Left ventricle myocardium inferior (tissue), 1 donor: ENCODE results near the gene NPC1L1. TPM values are rescaled to one million over a fixed set of nuclear protein-coding genes. Genes with fewer than 3 reads are reported as not detected.

Experiments used
- DNase-seq: peaks from one replicate; pipeline ENCODE4 v3.0.0-alpha.2; 2020
- H3K27ac ChIP-seq: fragments of 200-600 bp; replicated peaks from 2 replicates; pipeline ENCODE4 v1.8.0; 2021
- H3K27me3 ChIP-seq: fragments of 200-600 bp; 2 replicates; pipeline ENCODE4 v1.8.0; 2021; ENCODE audit warnings: low read depth
- H3K36me3 ChIP-seq: fragments of 200-600 bp; 2 replicates; pipeline ENCODE4 v1.8.0; 2021
- H3K4me1 ChIP-seq: fragments of 200-600 bp; 2 replicates; pipeline ENCODE4 v1.8.0; 2021
- H3K4me3 ChIP-seq: fragments of 200-600 bp; 2 replicates; pipeline ENCODE4 v1.8.0; 2021; ENCODE audit warnings: mild to moderate bottlenecking, moderate library complexity
- H3K9me3 ChIP-seq: fragments of 200-600 bp; replicated peaks from 2 replicates; pipeline ENCODE4 v1.8.0; 2021
- intact Hi-C: fragments of 100-400 bp; cut with micrococcal nuclease; formaldehyde crosslinking; loops from one replicate; pipeline ENCODE4 v1.11.0; 2022
- total RNA-seq: library from RNA; stranded (reverse); fragmentation: NEBNext Ultra II Directional; extraction: Animal tissue kit (Norgen Biotek cat#: 25700); gene quantifications from one replicate; pipeline ENCODE4 v1.2.1, GENCODE V29; 2021
- TF ChIP-seq, protein P1 (sequence below): fragments of 200-600 bp; IDR thresholded peaks from 2 replicates; pipeline ENCODE4 v1.8.0; 2021; ENCODE audit warnings: antibody characterized with exemption, mild to moderate bottlenecking, borderline replicate concordance
- donor health status: DM: no; HTN: yes; CAD: no; lungs with severe emphysema.

NPC1L1 gene
- total RNA-seq, 1 donor from 2014 or later, result 0.19 TPM

DNA sequence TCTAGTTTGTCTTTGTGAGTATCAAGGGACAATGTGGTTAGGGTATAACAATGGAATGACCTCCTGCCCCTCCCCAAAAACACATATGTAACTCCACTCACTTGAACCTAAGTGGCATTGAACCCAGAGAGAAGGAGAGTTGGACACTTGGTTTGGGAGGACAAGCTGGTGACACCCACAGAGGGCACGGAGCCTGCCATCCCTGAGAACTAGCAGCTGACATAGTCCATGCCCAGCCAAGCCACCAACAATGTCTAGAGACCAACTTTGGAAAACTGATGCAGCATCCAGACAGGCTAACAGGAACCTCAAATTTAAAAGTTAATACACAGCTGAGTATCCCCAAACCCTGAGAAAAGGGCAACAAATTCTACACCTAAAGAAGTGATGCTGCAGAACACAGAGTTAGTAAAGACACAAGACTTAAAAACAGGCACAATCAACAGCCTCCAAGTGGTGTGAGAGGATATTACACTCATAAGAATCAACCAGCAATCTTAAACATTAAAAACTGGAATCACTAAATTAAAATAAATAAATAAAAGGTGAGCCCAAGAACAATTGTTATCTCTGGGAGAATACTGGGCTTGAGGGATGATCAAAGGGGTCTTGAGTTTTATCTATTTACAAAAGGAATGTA, 77.8 kb downstream of the NPC1L1 start:
- H3K27ac ChIP-seq, result no peak overlapping the region
- no peak overlapping the region for H3K4me3 ChIP-seq
- peaks cover 60% of the 10 kb centered on the region for H3K4me1 ChIP-seq
- no peaks in the 10 kb centered on the region for H3K27me3 ChIP-seq
- no peaks in the 10 kb centered on the region for H3K9me3 ChIP-seq
- peaks cover 4% of the 10 kb centered on the region for H3K36me3 ChIP-seq
- TF ChIP-seq, protein P1, sequence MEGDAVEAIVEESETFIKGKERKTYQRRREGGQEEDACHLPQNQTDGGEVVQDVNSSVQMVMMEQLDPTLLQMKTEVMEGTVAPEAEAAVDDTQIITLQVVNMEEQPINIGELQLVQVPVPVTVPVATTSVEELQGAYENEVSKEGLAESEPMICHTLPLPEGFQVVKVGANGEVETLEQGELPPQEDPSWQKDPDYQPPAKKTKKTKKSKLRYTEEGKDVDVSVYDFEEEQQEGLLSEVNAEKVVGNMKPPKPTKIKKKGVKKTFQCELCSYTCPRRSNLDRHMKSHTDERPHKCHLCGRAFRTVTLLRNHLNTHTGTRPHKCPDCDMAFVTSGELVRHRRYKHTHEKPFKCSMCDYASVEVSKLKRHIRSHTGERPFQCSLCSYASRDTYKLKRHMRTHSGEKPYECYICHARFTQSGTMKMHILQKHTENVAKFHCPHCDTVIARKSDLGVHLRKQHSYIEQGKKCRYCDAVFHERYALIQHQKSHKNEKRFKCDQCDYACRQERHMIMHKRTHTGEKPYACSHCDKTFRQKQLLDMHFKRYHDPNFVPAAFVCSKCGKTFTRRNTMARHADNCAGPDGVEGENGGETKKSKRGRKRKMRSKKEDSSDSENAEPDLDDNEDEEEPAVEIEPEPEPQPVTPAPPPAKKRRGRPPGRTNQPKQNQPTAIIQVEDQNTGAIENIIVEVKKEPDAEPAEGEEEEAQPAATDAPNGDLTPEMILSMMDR, result peak; percentile 36
- intact Hi-C loops, result no loop called here
- DNase-seq, result no peak

Other genes starting within 250 kb of the NPC1L1 start
- gene CAMK2B, start 215.7 kb downstream of the NPC1L1 start, total RNA-seq, result 98.0 TPM
- 107 TPM for gene NUDCD3, start 50.7 kb downstream of the NPC1L1 start, total RNA-seq
- 27.1 TPM for gene DDX56, start 32.6 kb upstream of the NPC1L1 start, total RNA-seq
- gene TMED4, start 40.9 kb upstream of the NPC1L1 start, total RNA-seq, result 61.9 TPM
- 677 TPM for gene OGDH, start 65.3 kb upstream of the NPC1L1 start, total RNA-seq
- gene ZMIZ2, start 207.5 kb upstream of the NPC1L1 start, total RNA-seq, result 62.7 TPM